Chondrocyte (in vitro differentiated cells): ENCODE measurements around the gene SULF2. TPM values are rescaled to one million over a fixed set of nuclear protein-coding genes. Genes with fewer than 3 reads are reported as not detected.

Source experiments
- DNase-seq: peaks from one replicate; pipeline ENCODE4 v3.0.0; 2021; ENCODE audit warnings: mixed read lengths, low spot score
- H3K27ac Mint-ChIP-seq: one replicate; pipeline ENCODE4 v1.8.0; 2021; ENCODE audit warnings: mild to moderate bottlenecking, moderate library complexity, mixed read lengths; ENCODE audit not compliant: unreplicated experiment
- H3K27me3 Mint-ChIP-seq: 2 replicates; pipeline ENCODE4 v1.8.0; 2021; ENCODE audit warnings: low read depth, mixed read lengths
- H3K36me3 Mint-ChIP-seq: 2 replicates; pipeline ENCODE4 v1.8.0; 2021; ENCODE audit warnings: low read depth, mixed read lengths
- H3K4me1 Mint-ChIP-seq: 2 replicates; pipeline ENCODE4 v1.8.0; 2021; ENCODE audit warnings: low read depth, mild to moderate bottlenecking, mixed read lengths
- H3K4me3 Mint-ChIP-seq: one replicate; pipeline ENCODE4 v1.8.0; 2021; ENCODE audit warnings: mild to moderate bottlenecking, moderate library complexity, mixed read lengths; ENCODE audit not compliant: unreplicated experiment
- H3K9me3 Mint-ChIP-seq: 2 replicates; pipeline ENCODE4 v1.8.0; 2021; ENCODE audit warnings: low read depth, mixed read lengths
- total RNA-seq: library from RNA; stranded (reverse); gene quantifications from 3 replicates; pipeline ENCODE4 v1.2.1, GENCODE V29; 2021
- TF ChIP-seq, protein P1 (sequence below): fragments of 200-600 bp; sonication (generic); IDR thresholded peaks from 2 replicates; pipeline ENCODE4 v1.5.0; 2021; ENCODE audit warnings: antibody characterized with exemption, mild to moderate bottlenecking, moderate library complexity

The SULF2 gene
- total RNA-seq, 1 donor from 2014 or later: 82.4 TPM

DNA sequence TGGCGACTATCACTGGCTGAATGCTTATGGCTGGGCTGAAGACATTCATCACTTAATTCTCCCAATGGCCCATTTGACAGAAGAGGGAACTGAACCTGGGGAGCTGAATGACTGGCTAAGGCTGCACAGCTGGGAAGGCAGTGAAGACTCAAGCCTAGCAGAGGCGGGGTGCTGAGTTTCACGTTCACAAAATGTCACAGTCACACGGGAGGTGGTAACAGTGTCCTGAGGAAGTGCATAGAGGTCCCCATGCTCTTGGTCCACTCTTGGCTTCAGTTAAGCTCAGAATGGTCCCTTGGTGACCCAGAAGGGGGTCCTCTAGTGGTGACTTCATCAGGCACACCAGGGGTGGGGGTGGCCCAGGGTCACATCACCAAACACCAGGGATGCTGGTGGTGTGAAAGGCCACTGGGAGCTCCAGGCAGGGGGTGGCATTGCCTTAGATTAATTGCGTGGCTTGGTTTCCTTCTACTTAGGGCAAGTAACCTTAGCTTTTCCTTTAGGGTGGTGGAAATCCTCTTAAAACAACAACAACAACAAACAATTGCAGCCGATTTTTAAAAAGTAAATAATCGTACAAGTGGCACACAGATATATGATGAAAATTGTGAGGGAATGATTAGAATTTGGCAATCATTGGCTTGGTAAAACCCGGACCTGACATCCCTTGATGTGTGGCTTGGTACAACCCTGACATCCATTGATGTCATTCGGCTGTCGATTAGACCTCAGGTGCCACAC, 45.0 kb downstream of the SULF2 start:
- H3K36me3 Mint-ChIP-seq: peaks cover 8% of the 10 kb centered on the region
- peaks cover 6% of the 10 kb centered on the region for H3K27me3 Mint-ChIP-seq
- H3K27ac Mint-ChIP-seq: no peak overlapping the region
- peaks cover 4% of the 10 kb centered on the region for H3K4me1 Mint-ChIP-seq
- DNase-seq: no peak
- TF ChIP-seq, protein P1, sequence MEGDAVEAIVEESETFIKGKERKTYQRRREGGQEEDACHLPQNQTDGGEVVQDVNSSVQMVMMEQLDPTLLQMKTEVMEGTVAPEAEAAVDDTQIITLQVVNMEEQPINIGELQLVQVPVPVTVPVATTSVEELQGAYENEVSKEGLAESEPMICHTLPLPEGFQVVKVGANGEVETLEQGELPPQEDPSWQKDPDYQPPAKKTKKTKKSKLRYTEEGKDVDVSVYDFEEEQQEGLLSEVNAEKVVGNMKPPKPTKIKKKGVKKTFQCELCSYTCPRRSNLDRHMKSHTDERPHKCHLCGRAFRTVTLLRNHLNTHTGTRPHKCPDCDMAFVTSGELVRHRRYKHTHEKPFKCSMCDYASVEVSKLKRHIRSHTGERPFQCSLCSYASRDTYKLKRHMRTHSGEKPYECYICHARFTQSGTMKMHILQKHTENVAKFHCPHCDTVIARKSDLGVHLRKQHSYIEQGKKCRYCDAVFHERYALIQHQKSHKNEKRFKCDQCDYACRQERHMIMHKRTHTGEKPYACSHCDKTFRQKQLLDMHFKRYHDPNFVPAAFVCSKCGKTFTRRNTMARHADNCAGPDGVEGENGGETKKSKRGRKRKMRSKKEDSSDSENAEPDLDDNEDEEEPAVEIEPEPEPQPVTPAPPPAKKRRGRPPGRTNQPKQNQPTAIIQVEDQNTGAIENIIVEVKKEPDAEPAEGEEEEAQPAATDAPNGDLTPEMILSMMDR: no peak
- no peak overlapping the region for H3K4me3 Mint-ChIP-seq
- H3K9me3 Mint-ChIP-seq: no peaks in the 10 kb centered on the region

GRCh38 chr20:47737923-47738322, 47.4 kb downstream of the SULF2 start:
- Mint-ChIP-seq H3K27me3 (peaks cover 6% of the 10 kb centered on the region), H3K4me1 (peaks cover 4% of the 10 kb centered on the region), H3K4me3 (no peak overlapping the region), H3K9me3 (peaks cover 8% of the 10 kb centered on the region), H3K36me3 (peaks cover 16% of the 10 kb centered on the region), H3K27ac (no peak overlapping the region)
- TF ChIP-seq, protein P1: no peak
- no peak for DNase-seq

DNA sequence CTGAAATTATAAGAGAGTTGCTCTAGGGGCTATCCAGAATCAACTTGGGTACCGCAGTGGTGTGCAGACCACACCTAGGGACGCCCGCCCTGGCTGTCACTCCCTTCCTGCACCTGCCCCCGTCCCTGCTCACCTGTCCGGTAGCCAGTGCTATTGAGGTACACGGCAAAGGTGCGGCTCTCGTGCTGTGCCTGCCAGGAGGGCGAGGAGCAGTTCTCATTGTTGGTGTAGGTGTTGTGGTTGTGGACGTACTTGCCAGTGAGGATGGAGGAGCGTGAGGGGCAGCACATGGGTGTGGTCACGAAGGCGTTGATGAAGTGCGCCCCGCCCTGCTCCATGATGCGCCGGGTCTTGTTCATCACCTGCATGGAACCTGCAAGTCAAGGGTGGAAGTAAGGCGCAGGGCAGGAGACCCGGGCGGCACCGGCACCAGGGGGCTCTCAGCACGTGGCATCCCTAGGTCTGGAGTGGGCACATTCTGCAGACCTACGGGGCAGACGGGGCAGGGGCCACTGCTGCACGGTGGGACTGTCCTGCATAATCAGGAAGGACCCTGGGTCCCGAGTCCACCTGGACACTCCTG, 48.6 kb downstream of the SULF2 start:
- Mint-ChIP-seq H3K27me3 (peaks cover 6% of the 10 kb centered on the region), H3K9me3 (peaks cover 8% of the 10 kb centered on the region), H3K4me1 (no peaks in the 10 kb centered on the region), H3K4me3 (no peak overlapping the region), H3K27ac (no peak overlapping the region), H3K36me3 (peaks cover 16% of the 10 kb centered on the region)
- TF ChIP-seq, protein P1: no peak
- DNase-seq: no peak

DNA sequence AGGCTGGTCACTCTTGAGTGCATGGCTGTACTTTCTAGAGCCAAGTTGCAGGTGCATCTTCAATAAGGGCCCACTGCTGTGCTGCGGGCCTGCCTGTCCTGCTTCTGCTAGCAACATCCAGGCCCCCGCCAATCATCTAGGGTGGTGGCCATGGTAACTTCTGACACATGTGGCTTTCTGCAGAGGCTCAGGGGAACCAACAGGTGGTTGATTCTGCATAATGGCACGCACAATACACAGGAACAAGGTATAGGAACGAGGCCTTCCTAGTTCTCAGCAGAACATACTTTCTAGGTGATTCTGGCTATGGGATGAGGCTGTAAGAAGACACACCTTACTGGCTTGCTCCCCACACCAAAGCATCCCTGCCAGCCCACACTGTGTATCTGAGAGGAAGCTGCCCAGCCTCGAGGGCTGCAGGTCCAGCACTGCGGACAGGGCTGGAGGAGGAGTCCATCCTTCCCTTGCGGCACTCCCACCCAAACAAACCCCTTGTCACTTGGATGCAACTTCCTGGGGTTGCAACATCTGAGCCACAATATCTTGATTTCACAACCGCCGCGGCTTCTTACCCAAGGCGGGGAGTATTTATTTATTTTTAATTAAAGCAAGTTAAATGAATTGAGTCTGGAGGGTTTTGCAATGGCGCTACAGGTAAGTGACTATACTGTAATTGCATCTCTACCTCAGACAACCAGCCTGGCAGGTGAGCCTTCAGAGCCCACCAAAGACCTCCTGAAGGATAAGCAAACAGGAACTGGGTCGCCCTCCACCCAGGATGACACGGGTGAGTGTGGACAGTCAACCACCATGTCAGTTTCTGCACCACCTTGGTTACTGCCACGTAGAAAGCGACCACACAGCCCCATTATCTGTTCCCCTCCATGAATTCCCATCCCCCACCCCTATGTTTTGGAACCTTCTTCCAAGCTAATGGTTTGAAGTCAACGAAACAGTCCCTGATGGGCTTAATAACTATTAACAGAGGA, 49.6 kb downstream of the SULF2 start:
- H3K9me3 Mint-ChIP-seq: peaks cover 8% of the 10 kb centered on the region

More for the DNA sequence above, 49.6 kb downstream of the SULF2 start:
- peaks cover 20% of the 10 kb centered on the region for H3K36me3 Mint-ChIP-seq
- H3K27ac Mint-ChIP-seq: no peak overlapping the region
- peaks cover 3% of the 10 kb centered on the region for H3K27me3 Mint-ChIP-seq
- no peak for DNase-seq
- no peaks in the 10 kb centered on the region for H3K4me1 Mint-ChIP-seq
- TF ChIP-seq, protein P1: no peak
- no peak overlapping the region for H3K4me3 Mint-ChIP-seq
